ENCODE measurements around the gene USP38.
"Not testable (repeated sequence)": the region's sequence is repeated elsewhere in the genome, so short reads cannot be mapped to it uniquely, and the experiment has no call there.

Gene USP38

DNA sequence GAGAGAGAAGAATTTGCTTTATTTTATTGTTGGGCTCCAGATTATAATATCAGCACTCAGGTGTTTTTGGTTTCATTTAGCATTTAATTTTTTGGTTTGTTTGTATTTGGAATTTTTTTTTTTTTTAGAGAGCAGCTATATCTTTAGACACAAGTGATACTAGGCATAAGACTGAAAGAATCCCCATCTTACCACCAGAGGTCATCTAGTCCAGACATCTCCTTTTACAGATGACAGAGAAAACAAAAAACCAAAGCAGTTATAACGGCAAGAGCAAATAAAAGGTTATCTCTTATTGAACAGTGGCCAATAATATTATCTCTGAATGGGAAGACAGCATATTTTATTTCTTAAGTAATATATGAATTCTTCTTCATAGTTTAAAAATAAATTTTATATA is 22.8 kb downstream of the USP38 start:
- no peak for DNase-seq (ENCODE audit: low spot score)

DNA sequence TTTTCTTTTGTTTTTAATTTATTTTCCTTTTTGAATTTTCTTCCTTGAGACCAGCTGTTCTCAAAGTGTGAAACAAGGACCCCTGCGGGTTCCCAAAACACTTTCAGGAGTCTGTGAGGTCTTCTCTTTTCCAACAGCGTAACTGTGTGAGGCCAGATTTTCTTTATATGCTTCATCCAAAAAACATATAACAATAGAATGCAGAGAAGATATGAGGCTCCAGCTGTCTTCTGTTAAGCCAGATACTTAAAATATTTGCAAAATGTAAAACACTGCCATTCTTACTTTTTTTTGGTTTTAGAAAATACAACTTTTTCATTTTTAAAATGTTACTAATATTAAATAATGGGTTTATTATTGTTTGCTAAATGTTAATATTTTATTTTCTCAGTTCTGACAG is 27.8 kb downstream of the USP38 start:
- DNase-seq (ENCODE audit: low spot score), result no peak

DNA sequence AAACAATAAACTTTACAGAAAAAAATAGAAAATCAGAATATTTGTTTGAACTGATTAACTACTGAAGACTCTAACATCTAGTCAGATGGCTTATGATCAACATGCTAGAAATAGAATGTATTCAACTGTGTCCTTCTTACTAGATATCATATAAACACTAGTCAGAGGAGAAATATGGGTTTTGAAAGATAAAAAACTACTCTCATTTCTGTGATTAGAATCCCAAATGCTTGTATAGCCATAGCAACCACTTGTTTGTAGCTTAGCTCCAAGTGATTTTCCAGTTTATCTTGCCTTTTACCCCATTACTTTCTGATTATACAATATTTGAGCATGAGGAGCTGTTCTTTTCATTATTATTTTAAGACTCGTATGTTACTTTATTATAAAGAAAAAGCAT is 31.2 kb downstream of the USP38 start:
- no peak for DNase-seq (ENCODE audit: low spot score)

DNA sequence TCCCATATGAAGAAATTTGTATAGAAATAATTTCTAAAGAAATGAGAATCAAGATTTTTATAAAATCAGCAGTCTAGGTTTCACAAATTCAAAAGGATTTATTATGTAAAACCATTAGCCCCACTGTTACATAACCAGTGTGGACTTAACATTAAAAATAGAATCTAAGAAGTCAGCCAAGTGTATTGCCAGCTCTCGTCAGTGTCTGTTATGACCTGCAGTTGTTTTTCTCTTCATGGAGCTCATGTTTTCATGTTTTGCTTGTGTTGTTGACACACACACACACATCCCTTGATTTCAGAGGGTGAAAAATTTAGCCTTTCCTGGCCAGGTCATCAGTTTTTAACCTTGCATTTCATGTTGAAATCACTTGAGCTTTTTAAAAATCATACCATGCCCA is 39.5 kb downstream of the USP38 start:
- DNase-seq (ENCODE audit: low spot score), result no peak

DNA sequence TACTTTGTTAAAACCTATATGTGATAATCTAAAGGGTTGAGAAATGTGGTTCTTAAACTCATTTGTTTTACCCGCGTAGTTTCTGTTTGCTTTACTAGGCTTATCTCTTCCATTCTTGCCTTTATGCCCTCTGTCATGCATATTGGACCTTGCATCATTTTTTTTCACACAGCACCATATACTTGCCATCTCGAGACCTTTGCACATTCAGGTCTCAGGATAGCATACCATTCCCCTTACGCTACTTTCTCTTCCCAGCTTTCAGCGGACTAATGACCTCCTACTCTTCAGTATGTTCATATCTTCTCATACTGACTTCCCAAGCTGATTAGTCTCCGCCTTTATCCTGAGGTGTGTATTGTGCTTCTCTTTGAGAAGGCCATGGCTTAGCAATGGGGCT is 40.5 kb downstream of the USP38 start:
- DNase-seq (ENCODE audit: low spot score), result peak; percentile 28

DNA sequence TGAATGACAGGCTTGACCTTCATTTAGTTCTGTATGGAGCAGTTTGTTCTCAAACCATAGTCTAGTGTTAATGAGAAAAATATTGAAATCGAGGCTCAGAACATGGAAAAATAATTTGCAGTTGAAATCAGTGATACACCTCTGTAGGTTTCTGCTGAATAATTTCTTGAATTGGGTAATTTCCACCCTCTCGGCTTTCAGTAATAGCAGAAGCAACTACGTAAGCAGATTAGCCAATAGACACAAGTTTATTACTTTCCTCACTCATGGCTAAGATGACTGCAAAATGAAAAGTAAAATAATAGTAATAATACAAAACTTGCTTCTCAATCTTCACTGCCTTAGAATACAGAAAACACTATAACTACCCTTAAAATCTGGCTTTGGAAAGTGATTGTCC is 46.0 kb downstream of the USP38 start:
- DNase-seq (ENCODE audit: low spot score), result no peak

DNA sequence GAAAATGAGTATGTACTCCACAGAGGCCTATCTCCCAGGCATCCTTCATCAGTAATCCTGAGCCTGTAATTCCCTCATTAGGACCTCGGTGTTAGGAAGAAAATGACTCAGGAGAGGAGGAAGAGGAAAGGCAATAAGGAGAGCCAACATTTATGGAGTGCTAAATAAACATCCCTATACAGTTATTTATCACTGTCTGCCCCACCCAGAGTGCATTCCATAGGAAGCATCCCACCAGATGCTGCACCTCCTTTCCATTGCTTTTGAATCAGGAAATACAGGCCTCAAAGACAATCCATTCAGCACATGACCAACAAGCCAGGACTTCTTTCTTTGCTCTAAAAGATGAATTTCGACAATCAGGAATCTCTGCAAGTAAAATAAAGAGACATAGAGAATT is 47.6 kb downstream of the USP38 start:
- DNase-seq (ENCODE audit: low spot score), result no peak

DNA sequence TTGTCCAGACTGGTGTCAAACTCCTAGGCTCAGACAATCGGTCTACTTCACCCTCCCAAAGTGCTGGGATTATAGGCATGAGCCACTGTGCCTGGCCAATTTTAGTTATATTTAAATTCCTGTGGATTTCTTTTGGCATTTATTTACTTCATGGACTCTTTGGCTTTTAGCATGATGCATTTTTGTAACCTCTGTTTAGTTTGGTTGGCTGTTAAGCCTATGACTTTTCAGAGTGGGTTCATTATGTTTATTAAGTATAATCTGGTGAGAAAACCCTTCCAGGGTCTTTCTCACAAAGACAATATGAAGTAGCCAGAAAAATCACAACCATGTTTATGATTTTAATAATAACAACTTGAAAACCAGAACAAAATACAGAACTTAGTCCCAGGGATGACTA is 49.4 kb downstream of the USP38 start:
- no peak for DNase-seq (ENCODE audit: low spot score)

DNA sequence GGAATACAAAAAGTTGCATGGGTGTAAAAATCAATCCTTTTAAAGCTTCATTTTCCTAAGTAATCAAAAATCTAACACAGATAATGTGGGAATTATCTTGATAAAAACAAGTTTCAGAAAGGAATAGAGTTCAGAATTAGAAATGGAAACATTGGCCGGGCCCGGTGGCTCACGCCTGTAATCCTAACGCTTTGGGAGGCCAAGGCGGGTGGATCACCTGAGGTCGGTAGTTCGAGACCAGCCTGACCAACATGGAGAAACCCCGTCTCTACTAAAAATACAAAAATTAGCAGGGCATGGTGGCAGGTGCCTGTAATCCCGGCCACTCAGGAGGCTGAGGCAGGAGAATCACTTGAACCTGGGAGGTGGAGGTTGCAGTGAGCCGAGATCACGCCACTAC is 52.5 kb downstream of the USP38 start:
- DNase-seq (ENCODE audit: low spot score), result not testable (repeated sequence)

DNA sequence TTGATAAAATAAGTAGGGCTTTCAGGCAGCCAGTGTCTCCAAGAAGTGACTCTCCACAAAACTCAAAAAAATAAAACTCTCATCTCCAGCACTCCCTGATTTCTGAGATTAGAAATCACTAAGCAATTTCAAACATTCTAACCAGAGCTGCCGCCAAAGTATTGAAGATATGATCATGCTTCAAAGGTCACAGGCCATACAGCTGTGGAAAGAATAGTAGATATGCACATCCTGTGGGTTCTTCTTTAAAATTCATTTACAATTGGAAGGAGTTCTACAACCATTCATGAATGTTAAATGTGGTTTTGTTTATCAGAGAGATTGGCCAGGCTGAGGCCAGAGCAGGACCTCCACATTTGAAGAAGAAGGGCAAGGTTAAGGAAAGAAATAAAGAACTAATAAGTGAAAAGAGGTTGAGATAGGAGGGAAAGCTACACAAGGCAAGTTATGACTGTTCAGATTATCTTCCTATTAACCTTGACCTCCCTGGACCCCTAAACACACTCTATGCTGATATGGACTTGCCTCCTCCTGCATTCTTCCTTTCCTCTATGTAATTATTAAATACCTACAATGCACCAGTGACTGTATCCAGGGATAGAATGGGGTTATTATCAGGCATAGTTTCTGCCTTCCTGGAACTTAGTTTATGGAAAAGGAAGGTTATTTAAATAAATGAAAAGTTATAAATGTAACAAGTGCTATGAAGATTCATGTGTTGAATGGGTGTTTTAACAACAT is 56.4 kb downstream of the USP38 start:
- no peak for DNase-seq (ENCODE audit: low spot score)

DNA sequence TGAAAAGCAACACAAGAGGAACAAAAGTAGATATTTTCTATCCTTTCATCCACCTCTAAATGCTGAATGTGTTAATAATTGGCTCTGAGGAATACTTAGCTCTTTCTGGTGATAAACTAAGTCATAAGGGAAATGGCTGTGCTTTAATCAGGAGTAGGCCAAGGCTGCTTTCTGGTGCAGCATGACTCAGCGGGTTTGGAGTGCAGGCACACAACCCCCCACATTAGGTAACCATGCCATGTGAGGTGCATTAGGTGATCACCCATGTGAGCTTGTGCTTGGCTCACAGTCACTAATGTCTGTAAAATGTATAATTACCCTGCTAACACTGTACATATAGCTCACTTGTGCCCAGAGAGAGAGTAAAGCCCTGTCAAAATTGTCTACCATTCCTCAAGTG is 57.2 kb downstream of the USP38 start:
- no peak for DNase-seq (ENCODE audit: low spot score)

DNA sequence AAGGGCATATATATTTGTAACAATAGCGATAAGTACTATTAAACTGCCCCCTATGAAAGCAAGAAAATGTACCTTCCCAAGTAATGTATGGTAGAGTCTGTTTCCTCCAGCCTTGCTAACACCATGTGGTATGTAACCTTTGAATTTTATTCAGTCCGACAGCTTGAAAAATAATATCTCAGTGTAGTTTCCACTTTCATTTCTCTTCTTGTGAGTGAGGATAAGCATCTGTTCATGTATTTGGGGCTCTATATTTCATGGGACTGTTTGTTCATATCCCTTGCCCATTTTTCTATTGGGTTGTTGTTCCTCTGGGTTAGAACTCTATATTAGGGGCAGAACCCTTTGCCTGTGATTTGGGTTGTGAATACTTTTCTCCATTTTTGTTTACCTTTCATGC is 58.3 kb downstream of the USP38 start:
- no peak for DNase-seq (ENCODE audit: low spot score)

DNA sequence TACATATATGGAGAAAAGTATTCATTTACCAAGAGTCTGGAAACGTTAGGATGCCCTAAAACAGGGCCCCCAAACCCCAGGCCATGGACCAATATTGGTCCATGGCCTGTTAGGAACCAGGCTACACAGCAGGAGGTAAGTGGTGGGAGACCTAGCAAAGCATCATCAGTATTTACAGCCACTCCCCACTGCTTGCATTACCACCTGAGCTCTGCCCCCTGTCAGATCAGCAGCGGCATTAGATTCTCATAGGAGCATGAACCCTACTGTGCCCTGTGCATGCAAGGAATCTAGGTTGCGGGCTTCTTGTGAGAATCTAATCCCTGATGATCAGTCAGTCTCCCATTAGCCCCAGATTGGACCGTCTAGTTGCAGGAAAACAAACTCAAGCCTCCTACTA is 62.3 kb downstream of the USP38 start:
- DNase-seq (ENCODE audit: low spot score), result no peak

DNA sequence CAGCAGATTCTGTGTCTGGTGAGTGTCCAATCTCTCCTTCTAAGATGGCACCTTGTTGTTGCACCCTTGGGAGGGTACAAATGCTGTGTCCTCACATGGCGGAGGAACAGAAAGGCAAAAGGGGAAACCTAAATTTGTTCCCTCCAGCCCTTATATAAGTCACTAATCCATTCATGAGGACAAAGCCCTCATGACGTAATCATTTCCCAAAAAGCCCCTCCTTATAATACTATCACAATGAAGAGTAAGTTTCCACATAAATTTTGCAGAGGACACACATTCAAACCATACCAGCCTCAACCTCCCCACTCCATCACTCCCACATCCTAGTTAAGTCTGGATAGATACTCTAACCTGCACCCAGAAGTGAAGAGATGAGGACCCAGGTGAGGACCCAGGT is 63.1 kb downstream of the USP38 start:
- DNase-seq (ENCODE audit: low spot score), result no peak

DNA sequence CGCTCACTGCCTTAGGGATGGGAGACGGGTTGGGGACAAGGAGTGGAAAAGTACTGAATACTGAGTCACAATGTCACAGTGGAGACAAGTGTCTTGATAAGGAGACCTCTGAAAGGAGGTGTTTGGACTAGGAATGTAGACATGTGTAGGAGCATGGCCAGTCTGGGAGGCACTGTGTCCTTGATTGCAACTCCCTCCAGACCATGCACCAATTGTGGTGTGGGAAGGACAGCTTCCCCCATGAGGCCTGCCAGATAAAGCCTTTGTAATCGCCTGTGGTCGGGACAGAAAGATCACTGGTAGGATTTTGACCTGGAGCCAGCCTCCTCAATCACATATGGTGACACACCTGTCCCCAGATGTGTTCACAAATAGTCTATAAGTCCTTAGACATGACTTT is 64.1 kb downstream of the USP38 start:
- DNase-seq (ENCODE audit: low spot score), result no peak

DNA sequence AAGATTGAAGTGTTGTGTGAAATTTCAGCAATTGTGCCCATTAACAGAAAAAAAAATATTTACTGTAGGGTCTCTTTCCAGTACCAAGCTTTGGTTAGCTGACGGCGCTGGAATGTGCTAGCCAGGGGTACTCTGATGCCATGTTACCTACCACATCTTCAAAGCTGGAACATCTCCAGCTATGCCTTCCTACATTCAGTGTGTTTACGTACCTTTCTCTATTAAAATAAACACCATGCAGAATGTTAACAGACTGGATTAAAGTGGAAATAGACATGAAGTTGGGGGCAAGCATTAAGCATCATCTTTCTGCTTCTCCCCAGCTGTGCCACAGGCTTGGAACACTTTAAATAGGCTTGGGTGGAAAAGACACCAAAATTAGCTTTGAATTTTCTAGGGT is 65.9 kb downstream of the USP38 start:
- DNase-seq (ENCODE audit: low spot score), result no peak

DNA sequence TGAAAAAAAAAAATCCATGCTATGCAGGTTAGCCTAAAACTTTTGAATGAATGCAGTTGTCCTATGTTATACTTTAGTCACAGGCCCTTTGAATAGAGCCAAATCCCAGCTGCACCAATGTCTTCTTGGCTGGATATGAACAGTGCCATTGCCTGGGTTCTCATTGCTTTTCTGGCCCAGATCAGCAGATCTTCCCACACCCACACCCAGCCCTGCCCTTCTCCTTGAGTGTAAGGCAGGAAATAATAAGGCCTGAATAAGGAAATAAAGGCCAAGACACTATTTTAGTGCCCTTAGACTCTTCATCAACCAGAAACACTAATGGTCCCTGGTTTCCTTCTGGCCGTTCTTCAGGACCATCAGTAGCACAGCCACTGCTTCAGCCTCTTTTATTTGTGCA is 66.6 kb downstream of the USP38 start:
- no peak for DNase-seq (ENCODE audit: low spot score)

DNA sequence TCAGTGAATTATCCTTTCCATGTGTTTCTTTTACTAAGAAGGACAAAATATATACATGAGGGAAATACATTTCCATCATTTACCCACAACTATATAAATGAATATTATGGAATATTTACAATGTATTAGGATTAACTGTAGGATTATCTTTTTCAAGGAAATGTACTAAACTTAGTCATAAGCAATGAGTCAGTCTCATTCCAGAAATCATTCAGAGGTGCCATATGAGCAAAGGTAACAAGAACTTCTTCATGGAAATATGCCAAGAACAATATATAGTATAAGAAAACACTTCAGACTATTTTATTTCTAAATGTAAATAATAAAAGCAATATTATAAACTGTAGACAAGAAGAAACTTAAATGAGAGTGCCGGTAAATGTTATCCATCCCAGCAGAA is 67.1 kb downstream of the USP38 start:
- no peak for DNase-seq (ENCODE audit: low spot score)

DNA sequence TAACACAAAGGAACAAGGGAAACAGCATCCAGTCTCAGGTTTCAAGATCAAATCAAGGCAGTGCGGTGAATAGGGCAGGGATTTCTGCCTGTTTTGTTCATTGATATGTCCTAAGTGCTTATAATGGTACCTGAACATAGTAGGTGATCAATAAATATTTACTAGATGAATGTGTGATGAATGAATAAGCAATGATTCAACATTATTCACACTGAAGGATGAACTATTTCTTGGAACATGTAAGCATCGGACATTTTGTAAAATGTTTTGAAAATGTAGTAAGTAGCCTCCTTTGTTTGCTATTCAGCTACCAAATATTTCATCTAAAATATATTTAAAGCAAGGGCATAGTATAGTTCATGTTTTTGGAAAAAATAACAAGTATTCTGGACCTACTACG is 67.8 kb downstream of the USP38 start:
- DNase-seq (ENCODE audit: low spot score), result no peak

DNA sequence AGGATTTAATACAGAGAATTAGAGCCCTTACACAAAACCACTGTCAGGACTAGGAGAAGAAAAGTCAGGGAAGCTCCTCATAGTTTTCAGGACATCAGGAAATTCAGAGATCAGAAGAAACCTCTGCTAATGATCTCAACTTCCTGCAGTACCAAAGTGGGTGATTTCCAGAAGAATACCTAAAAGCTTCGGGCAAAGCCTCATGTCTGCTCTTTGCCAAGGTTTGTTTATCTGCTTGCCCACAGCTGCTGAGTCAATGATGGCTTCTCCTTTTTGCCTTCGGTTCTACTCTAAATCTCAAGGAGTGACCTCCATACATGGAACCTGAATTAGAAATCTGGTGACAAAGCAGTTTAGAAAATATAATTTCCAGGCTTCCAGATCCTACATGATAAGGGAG is 68.4 kb downstream of the USP38 start:
- no peak for DNase-seq (ENCODE audit: low spot score)

DNA sequence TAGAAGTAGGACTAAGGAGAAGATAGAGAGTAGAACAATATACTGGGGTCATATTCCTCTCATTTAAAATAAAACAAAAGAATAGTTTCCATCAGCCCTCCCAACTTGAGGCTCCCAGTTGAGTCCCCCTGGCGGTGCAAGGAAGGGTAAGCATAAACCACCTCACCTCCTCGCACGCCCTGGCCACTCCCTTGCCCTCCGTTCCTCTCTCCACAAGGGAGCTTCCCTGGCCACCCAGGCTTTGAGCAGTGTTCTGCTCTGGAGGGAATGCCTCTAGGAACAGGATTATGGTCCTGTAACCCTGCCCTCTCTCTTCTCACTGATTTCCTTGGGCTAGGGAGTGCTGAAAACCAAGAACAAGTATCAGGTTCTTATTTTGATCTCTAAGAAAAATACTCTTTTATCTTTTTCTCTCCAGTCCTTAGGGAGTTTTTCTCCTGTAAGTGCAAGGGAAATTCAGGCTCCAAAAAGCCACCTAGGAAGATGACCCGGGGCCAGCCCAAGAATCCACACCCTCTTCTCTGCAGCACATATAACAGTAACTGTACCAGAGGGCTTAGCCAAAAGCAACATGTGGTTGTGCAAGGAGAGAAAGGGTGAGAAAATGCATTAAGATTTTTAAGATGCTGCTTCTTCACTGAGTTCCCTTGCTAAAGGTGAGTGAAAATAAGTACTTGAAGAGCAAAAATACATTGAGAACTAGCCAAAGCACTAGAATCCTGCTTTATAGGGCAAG is 69.9 kb downstream of the USP38 start:
- no peak for DNase-seq (ENCODE audit: low spot score)

DNA sequence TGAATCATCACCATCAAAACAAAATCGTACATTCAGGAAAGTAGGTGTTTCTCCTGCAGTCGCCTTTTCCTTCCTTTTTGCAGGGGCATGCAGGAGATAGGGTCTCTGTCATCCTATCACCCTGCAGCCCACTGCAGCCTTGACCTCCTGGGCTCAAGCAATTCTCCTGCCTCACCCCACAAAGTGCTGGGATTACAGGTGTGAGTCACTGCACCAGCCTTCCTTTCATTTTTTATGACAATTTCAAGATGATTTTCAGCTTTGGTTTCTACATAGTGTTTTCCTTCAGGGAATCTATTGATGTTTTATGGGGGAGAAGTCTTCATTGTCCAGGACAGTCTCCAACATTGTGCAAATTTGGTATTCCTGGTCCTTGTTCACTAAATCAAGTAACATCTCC is 71.7 kb downstream of the USP38 start:
- DNase-seq (ENCODE audit: low spot score), result no peak

DNA sequence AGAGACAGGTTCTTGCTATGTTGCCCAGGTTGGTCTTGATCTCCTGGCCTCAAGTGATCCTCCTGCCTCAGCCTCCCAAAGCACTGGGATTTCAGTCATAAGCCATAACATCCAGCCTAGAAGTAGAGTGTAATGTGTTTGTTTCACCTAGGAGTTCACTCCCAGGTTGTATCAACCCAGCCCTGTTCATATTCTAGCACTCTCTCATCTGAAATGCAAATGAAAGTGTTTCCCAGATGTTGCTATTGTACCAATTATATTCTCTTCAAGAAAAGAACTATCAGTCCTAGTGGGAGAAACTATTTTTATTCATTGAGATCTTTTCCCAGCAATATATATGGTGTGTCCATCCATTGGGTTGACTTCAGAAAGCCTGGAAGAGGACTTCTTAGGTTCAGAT is 72.6 kb downstream of the USP38 start:
- no peak for DNase-seq (ENCODE audit: low spot score)

DNA sequence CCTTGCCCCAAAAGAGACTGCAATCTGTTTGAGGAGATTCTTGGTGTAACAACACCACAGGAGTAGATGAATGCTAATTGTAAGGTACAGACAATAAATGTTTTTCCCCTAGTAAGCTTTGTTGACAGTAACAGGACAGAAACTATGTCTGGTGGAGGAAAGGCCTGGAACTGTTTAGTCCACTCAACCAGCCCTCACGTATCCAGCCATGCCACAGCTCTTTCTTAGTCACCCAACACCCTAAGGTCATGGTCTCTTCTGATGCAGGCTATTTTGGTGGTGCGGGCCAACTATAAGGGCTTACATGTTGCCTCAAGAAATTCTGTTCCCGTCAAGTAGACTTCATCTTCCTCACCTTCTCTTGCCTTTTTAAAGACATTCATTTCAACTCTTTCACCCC is 76.0 kb downstream of the USP38 start:
- no peak for DNase-seq (ENCODE audit: low spot score)

Data from HuH-7 (cell line).